ENCODE results near the gene ITGA11.

The ITGA11 gene

GRCh38 chr15:68259883-68260282, 172.1 kb downstream of the ITGA11 start:
- DNase-seq = no peak

- DNase-seq = peak; percentile 8
These were observed 173.3 kb downstream of the ITGA11 start for GRCh38 chr15:68258692-68259091.

GRCh38 chr15:68256675-68257450, 175.1 kb downstream of the ITGA11 start:
- DNase-seq = peak; percentile 57

- peak; percentile 21 for DNase-seq
These were observed 178.9 kb downstream of the ITGA11 start for GRCh38 chr15:68252925-68253534.

- DNase-seq = no peak
These were observed 182.8 kb downstream of the ITGA11 start for GRCh38 chr15:68249058-68249713.
